BLaER1 (cell line): ENCODE measurements around the gene ESRRB.

Source experiments
- H3K27ac ChIP-seq: shearing (Covaris generic); formaldehyde crosslinking; 2 replicates; pipeline ENCODE4 v1.8.1; 2022
- H3K27me3 ChIP-seq: shearing (Covaris generic); formaldehyde crosslinking; 2 replicates; pipeline ENCODE4 v1.8.1; 2022
- H3K36me3 ChIP-seq: shearing (Covaris generic); formaldehyde crosslinking; 2 replicates; pipeline ENCODE4 v1.8.1; 2022
- H3K4me1 ChIP-seq: shearing (Covaris generic); formaldehyde crosslinking; 2 replicates; pipeline ENCODE4 v1.8.1; 2022
- H3K4me2 ChIP-seq: shearing (Covaris generic); formaldehyde crosslinking; 2 replicates; pipeline ENCODE4 v1.8.1; 2022
- H3K4me3 ChIP-seq: shearing (Covaris generic); formaldehyde crosslinking; 2 replicates; pipeline ENCODE4 v1.8.1; 2022
- H3K9ac ChIP-seq: shearing (Covaris generic); formaldehyde crosslinking; 2 replicates; pipeline ENCODE4 v1.8.1; 2022
- H3K9me3 ChIP-seq: shearing (Covaris generic); formaldehyde crosslinking; 2 replicates; pipeline ENCODE4 v1.8.1; 2022
- H4K20me1 ChIP-seq: shearing (Covaris generic); formaldehyde crosslinking; 2 replicates; pipeline ENCODE4 v1.8.1; 2022
- Cebpa-rat ChIP-seq: shearing (Covaris generic); IDR thresholded peaks from 2 replicates; pipeline ENCODE4 v1.8.1; 2022

ESRRB gene

DNA sequence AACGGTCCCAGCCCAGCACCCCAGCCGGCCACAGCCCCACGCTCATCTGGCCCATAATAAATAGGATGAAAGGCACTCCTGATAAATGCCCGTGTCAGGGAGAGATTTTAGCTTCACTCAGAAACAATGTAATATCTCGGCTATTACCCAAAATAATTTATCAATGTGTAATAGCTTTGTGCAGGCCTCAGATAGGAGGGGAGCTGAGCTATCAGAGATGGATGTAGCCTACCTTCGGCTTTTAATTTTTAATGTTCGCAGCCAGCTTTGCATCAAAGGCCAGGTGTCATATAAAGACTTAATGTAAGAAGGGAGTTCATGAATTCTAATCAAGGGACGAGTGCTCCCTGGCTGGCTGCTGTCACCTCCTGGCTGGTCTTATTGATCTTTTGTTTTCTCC lies 171.9 kb downstream of the ESRRB start:
- no peaks in the 10 kb centered on the region for H3K36me3 ChIP-seq
- no peaks in the 10 kb centered on the region for H3K4me1 ChIP-seq
- no peaks in the 10 kb centered on the region for H3K9me3 ChIP-seq
- H4K20me1 ChIP-seq = no peaks in the 10 kb centered on the region
- no peak overlapping the region for H3K4me2 ChIP-seq
- TF ChIP-seq Cebpa-rat = no peak
- H3K27me3 ChIP-seq = no peaks in the 10 kb centered on the region
- H3K4me3 ChIP-seq = no peak overlapping the region
- no peak overlapping the region for H3K27ac ChIP-seq
- no peak overlapping the region for H3K9ac ChIP-seq

DNA sequence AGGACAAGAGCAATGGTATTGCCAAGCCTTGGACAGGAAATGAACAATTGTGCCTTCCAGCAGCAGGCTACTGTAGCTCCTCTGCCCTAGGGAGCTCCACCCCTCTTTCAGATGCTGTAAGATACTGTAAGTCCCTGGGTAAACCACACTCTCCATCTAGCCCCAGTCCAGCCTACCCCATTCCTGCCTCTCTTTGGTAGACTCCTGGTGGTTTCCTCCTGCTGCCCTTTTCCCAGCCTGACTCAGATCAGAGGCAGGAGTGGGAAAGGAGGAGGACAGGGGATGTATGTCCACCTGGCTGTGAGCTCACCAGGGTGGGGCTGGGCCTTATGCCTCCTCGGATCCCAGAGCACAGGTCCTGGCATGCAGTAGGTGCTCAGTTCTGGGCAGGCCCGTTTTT lies 174.6 kb downstream of the ESRRB start:
- TF ChIP-seq Cebpa-rat = no peak
- H3K27ac ChIP-seq = no peak overlapping the region

DNA sequence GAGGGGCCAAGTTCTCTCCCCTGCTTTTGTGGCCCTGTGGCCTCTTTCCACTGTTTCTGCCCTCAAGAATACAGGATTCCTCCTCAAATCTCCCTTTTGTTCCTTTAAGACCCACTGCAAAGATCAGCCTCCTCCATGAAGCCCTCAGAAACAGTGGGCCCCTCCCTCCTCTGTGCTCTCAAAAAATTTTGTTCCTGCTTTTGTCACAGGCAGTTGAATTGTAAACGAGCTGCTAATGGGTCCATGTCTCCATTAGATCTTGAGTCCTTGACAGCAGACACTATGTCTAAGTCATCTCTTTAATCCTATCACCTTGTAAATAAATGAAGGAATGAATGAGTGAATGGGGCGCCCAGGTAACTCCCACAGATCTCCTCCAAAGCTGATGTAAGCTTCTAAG lies 175.2 kb downstream of the ESRRB start:
- no peaks in the 10 kb centered on the region for H3K27me3 ChIP-seq
- H3K27ac ChIP-seq = no peak overlapping the region
- H3K36me3 ChIP-seq = no peaks in the 10 kb centered on the region
- no peak overlapping the region for H3K4me3 ChIP-seq
- no peak overlapping the region for H3K9ac ChIP-seq
- H4K20me1 ChIP-seq = no peaks in the 10 kb centered on the region
- H3K4me2 ChIP-seq = no peak overlapping the region
- no peaks in the 10 kb centered on the region for H3K9me3 ChIP-seq
- no peaks in the 10 kb centered on the region for H3K4me1 ChIP-seq
- no peak for TF ChIP-seq Cebpa-rat

More for the DNA sequence above, 174.6 kb downstream of the ESRRB start:
- no peaks in the 10 kb centered on the region for H3K27me3 ChIP-seq
- no peaks in the 10 kb centered on the region for H3K9me3 ChIP-seq
- no peaks in the 10 kb centered on the region for H3K4me1 ChIP-seq
- H4K20me1 ChIP-seq = no peaks in the 10 kb centered on the region
- no peak overlapping the region for H3K9ac ChIP-seq
- H3K4me3 ChIP-seq = no peak overlapping the region
- no peaks in the 10 kb centered on the region for H3K36me3 ChIP-seq
- H3K4me2 ChIP-seq = no peak overlapping the region
